Ovary (tissue), 9 donors: Measurements from ENCODE around the gene MRPS31. TPM values are rescaled to one million over a fixed set of nuclear protein-coding genes. Genes with fewer than 3 reads are reported as not detected.

Experiments used
- DNase-seq, 5 donors: peaks; one replicate each; pipeline ENCODE4 v3.0.0-alpha.2; 2019 to 2020
- H3K27ac ChIP-seq, 2 donors: fragments of 200-600 bp; one replicate each; pipeline versions ENCODE4 v1.5.1 to v1.8.0; 2019 to 2022
- H3K27me3 ChIP-seq: fragments of 200-600 bp; one replicate; pipeline ENCODE4 v1.8.0; 2022
- H3K36me3 ChIP-seq: fragments of 200-600 bp; sonication (generic); one replicate; pipeline ENCODE4 v1.5.1; 2019
- H3K4me1 ChIP-seq: one replicate; pipeline ENCODE4 v1.8.1; 2013; ENCODE audit warnings: mild to moderate bottlenecking, moderate library complexity; ENCODE audit not compliant: insufficient read depth
- H3K4me3 ChIP-seq: fragments of 200-600 bp; sonication (generic); one replicate; pipeline ENCODE4 v1.5.1; 2017
- H3K9me3 ChIP-seq, 2 donors: fragments of 200-600 bp in 1 of 2; sonication (generic) in 1 of 2; one replicate each; pipeline versions ENCODE4 v1.5.1 to v1.8.1; 2013 to 2019; ENCODE audit warnings: mild to moderate bottlenecking in 1 of 2, moderate library complexity in 1 of 2
- CTCF ChIP-seq, 3 donors: fragments of 450-650 bp in 2 of 3; fragments of 200-600 bp in 1 of 3; IDR thresholded peaks; one replicate each; pipeline versions ENCODE4 v1.5.1 to v1.8.0; 2016 to 2022; ENCODE audit warnings: antibody characterized with exemption in 3 of 3, mild to moderate bottlenecking in 1 of 3
- EP300 ChIP-seq: sonication (generic); formaldehyde crosslinking; IDR thresholded peaks from one replicate; pipeline ENCODE4 v1.6.1; 2017; ENCODE audit warnings: antibody characterized with exemption
- POLR2A ChIP-seq: fragments of 450-650 bp; IDR thresholded peaks from one replicate; pipeline ENCODE4 v1.6.1; 2017; ENCODE audit warnings: antibody characterized with exemption, mild to moderate bottlenecking, moderate library complexity
- WGBS, 3 donors: extraction: QIAGEN DNeasy Blood & Tissue Kit in 1 of 3; methylation state at CpG; one replicate each; pipeline versions ENCODE4 v1.1.5 to v1.1.7; 2013 to 2017; 5-methylcytosine and 5-hydroxymethylcytosine counted together
- intact Hi-C, 4 donors: fragments of 100-400 bp; cut with DNase I; formaldehyde crosslinking; loops; one replicate each; pipeline versions ENCODE4 v1.11.0 to v1.15.1; 2022 to 2023
- polyA plus RNA-seq, 2 donors: library from polyadenylated mRNA; stranded (reverse); fragments of 200-250 nt in 1 of 2; fragments of 350-450 nt in 1 of 2; fragmentation: Illumina TruSeq in 1 of 2; extraction: RNeasy Lipid Tissue Mini Kit (QIAGEN cat#74804) in 1 of 2; gene quantifications; one replicate each; pipeline ENCODE4 v1.2.3, GENCODE V29; 2013 to 2014
- total RNA-seq, 7 donors: library from RNA; depleted of rRNA in 2 of 7; stranded (reverse); fragments of >200 nt in 2 of 7; fragmentation: NEBNext Ultra II Directional in 3 of 7; extraction: Animal tissue kit (Norgen Biotek cat#: 25700) in 3 of 7; gene quantifications; one replicate each; pipeline versions ENCODE4 v1.1.0 to v1.2.4, GENCODE V29; 2016 to 2023
- donor health status: DM: no; HTN: no; CAD: no; lungs with moderate emphysema.
- donor health status: DM: no; HTN: no; CAD: no.
- donor health status: Bipolar disorder and iron deficiency.
- donor health status: DM: yes; HTN: yes; CAD: no.
- donor health status: DM: no; HTN: no; CAD: no.
- donor health status: DM: yes; HTN: yes; CAD: no.

Gene MRPS31
- total and polyA plus RNA-seq, 9 donors = 17.2 to 27.1 (median 21.1) TPM

GRCh38 chr13:40803316-40803715 is 32.3 kb upstream of the MRPS31 start:
- no peak overlapping the region for H3K4me3 ChIP-seq
- H3K36me3 ChIP-seq = no peaks in the 10 kb centered on the region
- no peak overlapping the region for H3K27ac ChIP-seq
- no peaks in the 10 kb centered on the region for H3K9me3 ChIP-seq
- DNase-seq = no peak
- 95 to 98% (median 96%) methylated on average over 5 of the region's 5 CpGs for WGBS, 3 donors
- H3K4me1 ChIP-seq = no peaks in the 10 kb centered on the region
- intact Hi-C loops = no loop called here
- H3K27me3 ChIP-seq = no peaks in the 10 kb centered on the region
- TF ChIP-seq EP300 (no peak), POLR2A (no peak), CTCF (IDR thresholded peaks at IDR 0.05) (no peak)

- no peak overlapping the region for H3K27ac ChIP-seq
- no peaks in the 10 kb centered on the region for H3K9me3 ChIP-seq
- H3K4me3 ChIP-seq = no peak overlapping the region
- TF ChIP-seq EP300 = no peak
- no peak for TF ChIP-seq CTCF (IDR thresholded peaks at IDR 0.05)
- no peak for TF ChIP-seq POLR2A
- intact Hi-C loops = no loop called here
- no peaks in the 10 kb centered on the region for H3K4me1 ChIP-seq
- no peaks in the 10 kb centered on the region for H3K36me3 ChIP-seq
- WGBS, 3 donors = 82 to 85% (median 84%) methylated on average over 6 of the region's 6 CpGs
- no peaks in the 10 kb centered on the region for H3K27me3 ChIP-seq
- no peak for DNase-seq
Measured at GRCh38 chr13:40801255-40802217, 30.5 kb upstream of the MRPS31 start.

- H3K4me3 ChIP-seq = no peak overlapping the region
- no peaks in the 10 kb centered on the region for H3K4me1 ChIP-seq
- no peaks in the 10 kb centered on the region for H3K27me3 ChIP-seq
- H3K36me3 ChIP-seq = no peaks in the 10 kb centered on the region
- intact Hi-C loops = no loop called here
- no peak for TF ChIP-seq CTCF (IDR thresholded peaks at IDR 0.05)
- TF ChIP-seq EP300 = no peak
- TF ChIP-seq POLR2A = no peak
- DNase-seq = no peak
- H3K27ac ChIP-seq = no peak overlapping the region
- H3K9me3 ChIP-seq = no peaks in the 10 kb centered on the region
- 83 to 88% (median 84%) methylated on average over 5 of the region's 5 CpGs for WGBS, 3 donors
Measured at GRCh38 chr13:40800559-40800958, 29.6 kb upstream of the MRPS31 start.

GRCh38 chr13:40799508-40799907 is 28.5 kb upstream of the MRPS31 start:
- WGBS, 3 donors = 94 to 96% (median 94%) methylated on average over 4 of the region's 4 CpGs
- intact Hi-C loops = no loop called here
- no peaks in the 10 kb centered on the region for H3K9me3 ChIP-seq
- no peak overlapping the region for H3K27ac ChIP-seq
- no peaks in the 10 kb centered on the region for H3K4me1 ChIP-seq
- no peak for DNase-seq
- no peaks in the 10 kb centered on the region for H3K27me3 ChIP-seq
- no peak overlapping the region for H3K4me3 ChIP-seq
- H3K36me3 ChIP-seq = no peaks in the 10 kb centered on the region
- TF ChIP-seq POLR2A = no peak
- TF ChIP-seq EP300 = no peak
- TF ChIP-seq CTCF (IDR thresholded peaks at IDR 0.05) = no peak
